OCI-LY7 (cell line): ENCODE data around the gene FAM3C. TPM values are rescaled to one million over a fixed set of nuclear protein-coding genes. Genes with fewer than 3 reads are reported as not detected.
A peak's percentile ranks its signal among the peaks of the same experiment; 100 is the strongest.

Source experiments
- BruUV-seq: library from RNA; stranded (reverse); fragments of 400-500 nt; replicated peaks from 2 replicates; lab custom pipeline; 2021; lab: Mats Ljungman, UMichigan
- CTCF ChIA-PET: fragments of 300-600 bp; sonication (Branson Sonifier 250); formaldehyde crosslinking; loops from one replicate; lab custom pipeline; 2022; ENCODE audit warnings: antibody characterized with exemption; ENCODE audit not compliant: unreplicated experiment; lab: Charles Lee
- POLR2A ChIA-PET: fragments of 300-600 bp; sonication (Branson Sonifier 250); formaldehyde crosslinking; loops from one replicate; lab custom pipeline; 2022; ENCODE audit warnings: antibody characterized with exemption; lab: Charles Lee
- DNase-seq: peaks from one replicate; pipeline ENCODE4 v3.0.0-alpha.2; 2015; ENCODE audit warnings: low spot score
- H2AFZ ChIP-seq: fragments of 200-600 bp; sonication (generic), shearing (Covaris generic); 2 replicates; pipeline ENCODE4 v1.6.1; 2014; ENCODE audit warnings: mild to moderate bottlenecking, antibody characterized with exemption, low read length, moderate library complexity
- H3K27ac ChIP-seq: fragments of 200-600 bp; sonication (generic); 2 replicates; pipeline ENCODE4 v1.5.1; 2014; ENCODE audit warnings: mixed run types, low read depth, mild to moderate bottlenecking, moderate library complexity, low read length, inconsistent platforms; ENCODE audit not compliant: poor library complexity, severe bottlenecking
- H3K36me3 ChIP-seq: fragments of 200-600 bp; sonication (generic); 2 replicates; pipeline ENCODE4 v1.6.1; 2014; ENCODE audit warnings: mild to moderate bottlenecking, antibody characterized with exemption, low read length, moderate library complexity, mixed read lengths; ENCODE audit not compliant: insufficient read depth
- H3K4me1 ChIP-seq: fragments of 200-600 bp; sonication (generic); 2 replicates; pipeline ENCODE4 v1.5.1; 2014; ENCODE audit warnings: mild to moderate bottlenecking, low read length; ENCODE audit not compliant: insufficient read depth, poor library complexity, severe bottlenecking
- H3K4me2 ChIP-seq: fragments of 200-600 bp; sonication (generic); 2 replicates; pipeline ENCODE4 v1.6.1; 2014; ENCODE audit warnings: mild to moderate bottlenecking, low read length
- H3K4me3 ChIP-seq: fragments of 200-600 bp; sonication (generic); 2 replicates; pipeline ENCODE4 v1.5.1; 2014; ENCODE audit warnings: mild to moderate bottlenecking, low read depth, low read length; ENCODE audit not compliant: poor library complexity, severe bottlenecking
- H3K79me2 ChIP-seq: fragments of 200-600 bp; sonication (generic); 2 replicates; pipeline ENCODE4 v1.6.1; 2016; ENCODE audit warnings: low read depth, mild to moderate bottlenecking, low read length, moderate library complexity, mixed read lengths; ENCODE audit not compliant: insufficient read depth
- H3K9me2 ChIP-seq: fragments of 200-600 bp; sonication (generic); 2 replicates; pipeline ENCODE4 v1.6.1; 2016; ENCODE audit warnings: mild to moderate bottlenecking, low read length, mixed read lengths; ENCODE audit not compliant: insufficient read depth
- H3K9me3 ChIP-seq: fragments of 200-600 bp; sonication (generic); 2 replicates; pipeline ENCODE4 v1.6.1; 2014; ENCODE audit warnings: mild to moderate bottlenecking, mixed run types, low read length, mixed read lengths
- H4K20me1 ChIP-seq: fragments of 200-600 bp; sonication (generic); 2 replicates; pipeline ENCODE4 v1.6.1; 2014; ENCODE audit warnings: mild to moderate bottlenecking, antibody characterized with exemption, low read length, moderate library complexity, mixed read lengths; ENCODE audit not compliant: insufficient read depth
- EZH2phosphoT487 ChIP-seq: fragments of 200-600 bp; sonication (generic); IDR thresholded peaks from 2 replicates; pipeline ENCODE4 v1.6.1; 2018; ENCODE audit warnings: low read depth, borderline replicate concordance, mild to moderate bottlenecking, mixed run types, antibody characterized with exemption, low read length, moderate library complexity, mixed read lengths
- intact Hi-C: fragments of 100-400 bp; cut with micrococcal nuclease; formaldehyde crosslinking; loops from one replicate; pipeline ENCODE4 v1.10.0; 2022; ENCODE audit not compliant: unreplicated experiment
- total RNA-seq, 2 experiments: library from RNA; depleted of rRNA in 1 of 2; stranded (reverse); fragments of >200 nt in 1 of 2; shearing (Covaris generic) in 1 of 2; gene quantifications; 2 replicates each; pipeline ENCODE4 v1.2.3, GENCODE V29; 2014 to 2022
- TF ChIP-seq, protein P1 (sequence below): fragments of 200-600 bp; sonication (generic); conservative IDR thresholded peaks from 2 replicates; pipeline ENCODE4 v1.5.1; 2014; ENCODE audit warnings: mild to moderate bottlenecking, antibody characterized with exemption, low read length, moderate library complexity, mixed read lengths

FAM3C gene
- total RNA-seq, 2 experiments from 2014 or later, result 18.1 to 27.6 TPM

DNA sequence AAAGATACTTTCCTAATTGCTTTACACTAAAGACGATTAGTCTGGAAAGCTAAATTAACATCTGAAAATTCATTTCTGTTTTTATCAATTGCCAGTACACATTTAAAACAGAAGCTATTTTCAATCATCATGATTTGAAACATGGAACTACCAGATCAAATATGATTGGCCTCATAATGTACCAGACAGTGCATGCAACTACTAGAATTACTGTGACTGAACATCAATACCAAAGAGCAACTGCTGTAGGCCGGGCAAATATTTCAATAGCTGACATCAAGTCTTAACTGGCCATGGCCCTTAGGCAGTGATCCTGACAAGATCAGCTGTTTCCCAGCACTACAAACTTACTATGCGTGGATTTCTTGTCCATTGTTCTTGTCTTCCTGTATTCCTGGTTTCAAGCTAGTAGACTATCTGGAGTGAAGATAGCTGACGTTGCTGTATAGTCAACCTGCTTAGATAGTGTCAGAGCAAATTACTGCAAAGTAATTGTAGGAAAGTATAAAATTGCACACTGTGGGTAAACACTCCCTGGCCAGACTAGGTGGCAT lies 89.0 kb downstream of the FAM3C start:
- H3K4me3 ChIP-seq, result no peak overlapping the region
- no peak for DNase-seq
- H3K9me2 ChIP-seq, result no peaks in the 10 kb centered on the region
- H2AFZ ChIP-seq, result peak overlapping the region; percentile 10; the same call in 1 of the 2 replicates
- no peaks in the 10 kb centered on the region for H4K20me1 ChIP-seq
- no peaks in the 10 kb centered on the region for H3K36me3 ChIP-seq
- H3K4me2 ChIP-seq, result no peak overlapping the region
- peaks cover 7% of the 10 kb centered on the region for H3K4me1 ChIP-seq
- intact Hi-C loops, result no loop called here
- POLR2A ChIA-PET, result no interaction called here
- no peak overlapping the region for H3K27ac ChIP-seq
- H3K9me3 ChIP-seq, result no peaks in the 10 kb centered on the region
- CTCF ChIA-PET, result no interaction called here
- BruUV-seq, result no TSS peak
- no peaks in the 10 kb centered on the region for H3K79me2 ChIP-seq
- TF ChIP-seq EZH2phosphoT487, result no peak
- TF ChIP-seq, protein P1, sequence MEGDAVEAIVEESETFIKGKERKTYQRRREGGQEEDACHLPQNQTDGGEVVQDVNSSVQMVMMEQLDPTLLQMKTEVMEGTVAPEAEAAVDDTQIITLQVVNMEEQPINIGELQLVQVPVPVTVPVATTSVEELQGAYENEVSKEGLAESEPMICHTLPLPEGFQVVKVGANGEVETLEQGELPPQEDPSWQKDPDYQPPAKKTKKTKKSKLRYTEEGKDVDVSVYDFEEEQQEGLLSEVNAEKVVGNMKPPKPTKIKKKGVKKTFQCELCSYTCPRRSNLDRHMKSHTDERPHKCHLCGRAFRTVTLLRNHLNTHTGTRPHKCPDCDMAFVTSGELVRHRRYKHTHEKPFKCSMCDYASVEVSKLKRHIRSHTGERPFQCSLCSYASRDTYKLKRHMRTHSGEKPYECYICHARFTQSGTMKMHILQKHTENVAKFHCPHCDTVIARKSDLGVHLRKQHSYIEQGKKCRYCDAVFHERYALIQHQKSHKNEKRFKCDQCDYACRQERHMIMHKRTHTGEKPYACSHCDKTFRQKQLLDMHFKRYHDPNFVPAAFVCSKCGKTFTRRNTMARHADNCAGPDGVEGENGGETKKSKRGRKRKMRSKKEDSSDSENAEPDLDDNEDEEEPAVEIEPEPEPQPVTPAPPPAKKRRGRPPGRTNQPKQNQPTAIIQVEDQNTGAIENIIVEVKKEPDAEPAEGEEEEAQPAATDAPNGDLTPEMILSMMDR, result no peak

DNA sequence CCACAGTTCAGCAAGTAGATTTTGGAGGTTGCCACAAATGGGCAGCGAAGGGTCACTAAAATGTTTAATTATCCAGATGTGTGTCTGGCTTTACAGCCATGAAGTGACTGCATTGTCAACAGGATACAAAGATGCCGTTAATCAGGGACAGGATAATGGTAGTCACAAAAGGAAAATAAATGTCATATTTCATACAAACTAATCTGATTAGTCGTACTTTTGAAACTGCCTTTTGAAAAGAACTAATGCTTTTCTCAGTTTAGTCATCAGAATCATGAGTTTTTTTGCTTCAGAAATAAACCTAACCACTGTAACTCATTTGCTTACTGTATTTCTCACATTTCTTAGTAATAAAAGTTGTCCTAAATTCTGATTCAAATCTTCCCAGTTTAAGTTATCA lies 89.5 kb downstream of the FAM3C start:
- POLR2A ChIA-PET, result no interaction called here
- no peak overlapping the region for H3K4me2 ChIP-seq

DNA sequence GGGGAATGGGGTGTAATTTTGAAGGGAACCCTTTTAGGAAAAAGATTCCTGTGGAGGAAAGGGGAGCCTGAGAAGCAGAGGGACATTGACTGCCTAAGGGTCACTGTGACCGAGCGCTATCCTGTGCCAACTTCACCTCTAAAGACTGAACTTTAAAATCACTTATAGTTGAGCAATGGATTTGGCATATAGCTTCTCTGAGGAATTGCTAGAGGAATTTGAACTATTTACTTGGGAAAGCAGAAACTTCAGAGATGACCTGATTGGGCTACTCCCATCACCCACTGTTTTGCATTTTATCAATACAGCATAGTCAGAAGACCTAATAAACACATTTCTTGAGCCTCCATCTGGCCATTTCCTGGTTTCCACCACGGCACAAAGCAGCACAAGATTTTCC lies 91.0 kb downstream of the FAM3C start:
- POLR2A ChIA-PET, result interaction anchor here (0.7 kb wide), 1 partner anchor 62 kb away, joined by 3 read pairs; no protein-coding TSS in a partner anchor
- CTCF ChIA-PET, result no interaction called here
- BruUV-seq, result no TSS peak
- no peak overlapping the region for H3K4me3 ChIP-seq
- no peak overlapping the region for H2AFZ ChIP-seq
- H3K27ac ChIP-seq, result no peak overlapping the region
- H3K4me1 ChIP-seq, result peaks cover 8% of the 10 kb centered on the region
- no peak for DNase-seq
- no peaks in the 10 kb centered on the region for H3K9me2 ChIP-seq
- no peaks in the 10 kb centered on the region for H3K36me3 ChIP-seq
- no peaks in the 10 kb centered on the region for H3K9me3 ChIP-seq
- H4K20me1 ChIP-seq, result no peaks in the 10 kb centered on the region
- TF ChIP-seq EZH2phosphoT487, result no peak
- TF ChIP-seq, protein P1, result no peak
- H3K4me2 ChIP-seq, result no peak overlapping the region; the same call in 1 of the 2 replicates
- intact Hi-C loops, result no loop called here
- H3K79me2 ChIP-seq, result no peaks in the 10 kb centered on the region

More for the DNA sequence above, 89.5 kb downstream of the FAM3C start:
- BruUV-seq, result no TSS peak
- Histone ChIP-seq H3K4me3 (no peak overlapping the region), H4K20me1 (no peaks in the 10 kb centered on the region), H3K9me2 (no peaks in the 10 kb centered on the region), H3K27ac (no peak overlapping the region), H3K79me2 (no peaks in the 10 kb centered on the region), H3K36me3 (no peaks in the 10 kb centered on the region), H2AFZ (peak overlapping the region; percentile 10; the same call in 1 of the 2 replicates), H3K9me3 (no peaks in the 10 kb centered on the region), H3K4me1 (peaks cover 8% of the 10 kb centered on the region)
- CTCF ChIA-PET, result no interaction called here
- intact Hi-C loops, result no loop called here
- no peak for DNase-seq
- TF ChIP-seq, protein P1, result no peak
- TF ChIP-seq EZH2phosphoT487, result no peak
